ENCODE data around the gene SLX9.

SLX9 gene

DNA sequence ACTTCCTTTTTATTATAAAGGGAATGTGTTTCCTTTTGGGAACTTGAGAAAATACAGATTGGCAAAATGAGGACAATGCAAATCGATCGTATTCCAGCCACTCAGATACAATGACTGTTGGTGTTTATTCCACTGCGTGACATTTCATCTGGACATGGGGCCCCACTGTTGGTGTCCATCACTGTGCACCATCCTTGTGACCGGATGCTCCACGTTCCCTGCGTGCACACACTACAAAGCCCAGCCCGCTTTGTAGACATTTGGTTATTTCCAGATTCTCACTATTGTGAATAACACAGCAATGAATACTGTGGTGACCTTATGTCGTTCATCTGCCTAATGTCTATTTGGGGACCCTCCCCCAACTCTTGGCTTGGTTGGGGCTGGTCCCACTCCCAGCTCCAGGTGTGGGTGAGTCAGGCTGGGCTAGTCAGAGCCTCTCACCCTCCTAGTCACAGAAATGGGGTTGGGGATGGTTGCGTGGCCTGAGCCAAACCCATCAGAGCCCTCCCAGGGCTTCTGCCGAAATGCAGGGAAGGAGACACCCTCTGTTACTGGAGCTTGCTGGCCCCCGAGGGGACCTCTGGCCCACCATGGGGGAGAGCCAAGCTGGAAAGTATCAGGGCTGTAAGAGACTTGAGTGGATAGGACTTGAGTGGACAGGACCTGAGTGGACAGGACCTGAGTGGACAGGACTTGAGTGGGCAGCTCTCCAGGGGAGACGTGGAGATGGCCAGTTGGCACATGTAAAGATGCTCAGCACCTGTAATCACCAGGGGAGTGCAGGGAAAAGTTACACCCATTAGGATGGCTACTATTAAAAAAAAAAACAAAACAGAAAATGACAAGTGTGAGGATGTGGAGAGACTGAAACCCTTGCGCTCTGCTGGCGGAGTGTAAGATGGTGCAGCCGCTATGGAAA lies 77.5 kb downstream of the SLX9 start:
- Histone ChIP-seq H3K9me3 (ENCODE audit: severe bottlenecking) (no peaks in the 10 kb centered on the region), H3K36me3 (ENCODE audit: low read depth) (no peaks in the 10 kb centered on the region), H3K4me3 (ENCODE audit: severe bottlenecking) (no peak overlapping the region), H3K4me1 (ENCODE audit: insufficient read depth, poor library complexity, severe bottlenecking) (peaks cover 17% of the 10 kb centered on the region), H3K27ac (ENCODE audit: poor library complexity, severe bottlenecking) (peak overlapping the region; percentile 36), H3K27me3 (ENCODE audit: insufficient read depth, poor library complexity, severe bottlenecking) (no peaks in the 10 kb centered on the region)
- ATAC-seq (ENCODE audit: low read depth), result no peak
- no peak for DNase-seq (ENCODE audit: low spot score)
- no peak for TF ChIP-seq CTCF (IDR thresholded peaks at IDR 0.05; ENCODE audit: poor library complexity, severe bottlenecking)

- Histone ChIP-seq H3K36me3 (ENCODE audit: low read depth) (no peaks in the 10 kb centered on the region), H3K27me3 (ENCODE audit: insufficient read depth, poor library complexity, severe bottlenecking) (no peaks in the 10 kb centered on the region), H3K27ac (ENCODE audit: poor library complexity, severe bottlenecking) (peak overlapping the region; percentile 36), H3K4me3 (ENCODE audit: severe bottlenecking) (peak overlapping the region; percentile 28), H3K9me3 (ENCODE audit: severe bottlenecking) (no peaks in the 10 kb centered on the region), H3K4me1 (ENCODE audit: insufficient read depth, poor library complexity, severe bottlenecking) (peaks cover 8% of the 10 kb centered on the region)
- DNase-seq (ENCODE audit: low spot score) (no peak), ATAC-seq (ENCODE audit: low read depth) (no peak)
- no peak for TF ChIP-seq CTCF (IDR thresholded peaks at IDR 0.05; ENCODE audit: poor library complexity, severe bottlenecking)
These were observed 78.6 kb downstream of the SLX9 start for GRCh38 chr21:45018131-45019075.

DNA sequence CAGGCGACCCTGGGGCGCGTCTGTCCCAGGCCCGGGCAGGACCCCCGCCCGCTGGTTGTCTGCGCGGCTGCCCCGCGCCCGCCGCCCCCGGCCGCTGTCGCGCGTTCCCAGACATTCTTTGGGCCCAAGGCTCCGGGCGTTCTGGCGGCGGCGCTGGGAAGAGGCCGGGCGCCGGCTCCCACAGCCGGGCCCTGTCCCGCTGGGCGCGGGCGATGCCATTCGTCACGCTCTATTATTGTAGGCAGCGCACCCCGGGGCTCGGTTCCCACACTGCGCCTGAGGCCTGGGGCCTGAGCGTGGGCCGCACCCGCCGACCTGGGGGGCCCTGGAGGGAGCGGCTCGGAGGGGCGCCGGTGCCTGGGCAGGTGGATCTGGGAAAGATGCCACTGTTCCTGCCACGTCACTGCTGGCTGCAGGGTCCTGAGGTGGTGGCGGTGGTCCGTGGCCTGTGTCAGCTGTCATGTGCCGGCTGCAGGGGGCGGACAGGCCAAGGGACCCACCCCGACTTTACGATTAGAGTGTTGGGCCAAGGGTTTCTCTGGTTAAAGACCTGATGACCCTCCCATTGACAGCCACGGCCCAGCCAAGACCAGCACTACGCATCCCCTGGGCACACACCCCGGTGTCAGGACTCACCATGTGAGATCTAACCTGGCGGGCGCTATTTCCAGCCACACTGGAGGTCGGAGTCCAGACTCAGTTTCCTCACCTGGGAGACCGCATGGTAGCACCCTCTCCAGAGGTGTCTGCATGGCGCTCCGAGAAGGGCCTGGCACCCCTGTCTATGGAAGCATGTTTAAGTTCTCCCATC lies 79.5 kb downstream of the SLX9 start:
- no peaks in the 10 kb centered on the region for H3K27me3 ChIP-seq (ENCODE audit: insufficient read depth, poor library complexity, severe bottlenecking)
- DNase-seq (ENCODE audit: low spot score) (peak; percentile 60), ATAC-seq (ENCODE audit: low read depth) (no peak)
- peaks cover 7% of the 10 kb centered on the region for H3K4me1 ChIP-seq (ENCODE audit: insufficient read depth, poor library complexity, severe bottlenecking)
- no peaks in the 10 kb centered on the region for H3K9me3 ChIP-seq (ENCODE audit: severe bottlenecking)
- no peak for TF ChIP-seq CTCF (IDR thresholded peaks at IDR 0.05; ENCODE audit: poor library complexity, severe bottlenecking)
- H3K4me3 ChIP-seq (ENCODE audit: severe bottlenecking), result no peak overlapping the region
- H3K36me3 ChIP-seq (ENCODE audit: low read depth), result no peaks in the 10 kb centered on the region
- H3K27ac ChIP-seq (ENCODE audit: poor library complexity, severe bottlenecking), result peak overlapping the region; percentile 36

DNA sequence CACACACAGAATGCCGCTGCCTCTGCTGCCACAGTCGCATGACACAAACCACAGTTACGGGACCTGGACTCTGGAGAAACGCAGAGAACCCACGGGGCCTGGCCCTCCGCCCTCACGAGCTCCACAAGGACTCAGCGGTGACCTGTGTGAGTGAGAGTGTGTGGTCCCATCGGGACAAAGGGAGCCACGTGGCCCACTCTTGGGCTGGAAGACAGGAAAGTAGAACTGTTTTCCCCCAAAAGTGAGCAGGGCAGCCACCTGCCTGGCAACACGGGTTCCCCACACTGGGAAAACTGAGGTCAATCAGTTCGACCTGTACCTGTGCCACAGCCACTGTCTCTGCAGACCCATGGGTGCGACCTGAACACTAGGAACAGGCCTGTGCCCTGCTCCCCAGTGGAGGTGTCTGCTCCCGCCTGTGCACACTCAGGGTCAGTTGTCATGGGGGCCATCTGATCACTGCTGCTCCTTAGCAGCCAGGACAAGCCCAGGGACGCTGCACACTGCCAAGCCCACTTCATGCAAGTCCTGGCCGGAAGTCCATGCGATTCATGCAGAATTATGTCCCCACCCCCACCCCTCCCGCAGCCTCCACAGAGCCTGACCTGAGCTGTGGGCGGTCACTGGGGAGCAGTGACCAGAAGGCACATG lies 80.2 kb downstream of the SLX9 start:
- Histone ChIP-seq H3K4me3 (ENCODE audit: severe bottlenecking) (no peak overlapping the region), H3K27me3 (ENCODE audit: insufficient read depth, poor library complexity, severe bottlenecking) (no peaks in the 10 kb centered on the region), H3K36me3 (ENCODE audit: low read depth) (no peaks in the 10 kb centered on the region), H3K27ac (ENCODE audit: poor library complexity, severe bottlenecking) (no peak overlapping the region), H3K4me1 (ENCODE audit: insufficient read depth, poor library complexity, severe bottlenecking) (peaks cover 7% of the 10 kb centered on the region), H3K9me3 (ENCODE audit: severe bottlenecking) (no peaks in the 10 kb centered on the region)
- ATAC-seq (ENCODE audit: low read depth) (no peak), DNase-seq (ENCODE audit: low spot score) (no peak)
- TF ChIP-seq CTCF (IDR thresholded peaks at IDR 0.05; ENCODE audit: poor library complexity, severe bottlenecking), result no peak

All from RWPE2 (cell line).